Left lung (tissue), 10 donors: ENCODE measurements around the gene UBQLN4. TPM values are rescaled to one million over a fixed set of nuclear protein-coding genes. Genes with fewer than 3 reads are reported as not detected.
A peak's percentile ranks its signal among the peaks of the same experiment; 100 is the strongest.

Experiments used
- ATAC-seq: fragments of 200-7000 bp; cut with Tn5 transposase; one replicate; pipeline ENCODE4 v1.9.1; 2020; ENCODE audit warnings: moderate library complexity
- DNase-seq, 4 donors: peaks; one replicate each; pipeline ENCODE4 v3.0.0-alpha.2; 2013 to 2020
- H3K27ac ChIP-seq, 2 donors: fragments of 200-600 bp; sonication (generic) in 1 of 2; one replicate each; pipeline versions ENCODE4 v1.5.0 to v1.8.0; 2020 to 2021
- H3K27me3 ChIP-seq, 2 donors: fragments of 200-600 bp; sonication (generic) in 1 of 2; one replicate each; pipeline versions ENCODE4 v1.5.0 to v1.8.0; 2020 to 2021
- H3K36me3 ChIP-seq, 2 donors: fragments of 200-600 bp; sonication (generic) in 1 of 2; one replicate each; pipeline versions ENCODE4 v1.5.0 to v1.8.0; 2020 to 2021
- H3K4me1 ChIP-seq, 2 donors: fragments of 200-600 bp; one replicate each; pipeline ENCODE4 v1.8.0; 2021
- H3K4me3 ChIP-seq, 2 donors: fragments of 200-600 bp; sonication (generic) in 1 of 2; one replicate each; pipeline versions ENCODE4 v1.5.0 to v1.8.0; 2020 to 2021; ENCODE audit warnings: mild to moderate bottlenecking in 1 of 2
- H3K9me3 ChIP-seq, 2 donors: fragments of 200-600 bp; sonication (generic) in 1 of 2; one replicate each; pipeline versions ENCODE4 v1.5.0 to v1.8.0; 2020 to 2021
- CTCF ChIP-seq, 2 donors: fragments of 200-600 bp; sonication (generic) in 1 of 2; IDR thresholded peaks; one replicate each; pipeline versions ENCODE4 v1.5.0 to v1.8.0; 2021; ENCODE audit warnings: antibody characterized with exemption in 2 of 2
- intact Hi-C, 2 donors: fragments of 100-400 bp; cut with DNase I; formaldehyde crosslinking; loops; one replicate each; pipeline versions ENCODE4 v1.11.2 to v1.14.2; 2022
- polyA plus RNA-seq, 6 donors: library from polyadenylated mRNA; unstranded; fragments of 120-200 nt; gene quantifications; one replicate each; pipeline ENCODE4 v1.2.1, GENCODE V29; 2013; ENCODE audit not compliant: insufficient read length in 6 of 6
- total RNA-seq, 2 donors: library from RNA; stranded (reverse); fragmentation: NEBNext Ultra II Directional; extraction: Animal tissue kit (Norgen Biotek cat#: 25700); gene quantifications; one replicate each; pipeline ENCODE4 v1.2.1, GENCODE V29; 2021
- donor health status: DM: no; HTN: yes; CAD: no.
- donor health status: DM: no; HTN: no; CAD: no.

UBQLN4 gene
- total and polyA plus RNA-seq, 8 donors, result 28.7 to 71.8 (median 62.0) TPM

- intact Hi-C loops, result no loop called here
- DNase-seq (no peak), ATAC-seq (no peak)
- no peaks in the 10 kb centered on the region for H3K36me3 ChIP-seq
- H3K4me3 ChIP-seq, result no peak overlapping the region
- H3K27ac ChIP-seq, result no peak overlapping the region
- no peak for TF ChIP-seq CTCF (IDR thresholded peaks at IDR 0.05)
- peaks cover 5 to 40% of the 10 kb centered on the region in 2 donors for H3K4me1 ChIP-seq
- no peaks in the 10 kb centered on the region for H3K9me3 ChIP-seq
- H3K27me3 ChIP-seq, result peaks cover 0 to 65% of the 10 kb centered on the region in 2 donors
These were observed 26.8 kb upstream of the UBQLN4 start for GRCh38 chr1:156080241-156080862.

GRCh38 chr1:156079762-156080161 is 26.2 kb upstream of the UBQLN4 start:
- intact Hi-C loops, result no loop called here
- Histone ChIP-seq H3K9me3 (no peaks in the 10 kb centered on the region), H3K4me3 (no peak overlapping the region), H3K4me1 (peaks cover 5 to 46% of the 10 kb centered on the region in 2 donors), H3K36me3 (no peaks in the 10 kb centered on the region), H3K27me3 (peaks cover 0 to 60% of the 10 kb centered on the region in 2 donors), H3K27ac (no peak overlapping the region)
- no peak for TF ChIP-seq CTCF (IDR thresholded peaks at IDR 0.05)
- DNase-seq (no peak), ATAC-seq (no peak)

DNA sequence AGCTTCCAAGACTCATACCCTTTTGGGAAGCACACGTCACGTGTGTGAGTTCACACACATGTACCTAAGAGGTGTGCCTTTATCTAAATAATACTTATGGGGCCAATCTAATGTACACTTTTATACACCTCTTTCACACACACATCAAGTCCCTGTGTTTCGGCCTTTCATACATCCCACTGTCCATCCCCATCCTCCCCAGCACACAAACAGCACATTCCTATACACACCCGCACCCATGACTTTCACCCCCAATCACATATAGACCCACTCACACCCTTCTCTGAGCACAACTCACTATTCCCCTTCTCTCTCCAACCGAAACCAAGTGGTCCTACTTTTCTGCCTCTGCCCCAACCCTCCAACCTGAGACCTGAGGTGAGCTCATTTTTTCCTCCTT is 25.1 kb upstream of the UBQLN4 start:
- Histone ChIP-seq H3K4me1 (peaks cover 5 to 45% of the 10 kb centered on the region in 2 donors), H3K27me3 (peaks cover 0 to 49% of the 10 kb centered on the region in 2 donors), H3K9me3 (no peaks in the 10 kb centered on the region), H3K36me3 (no peaks in the 10 kb centered on the region), H3K27ac (no peak overlapping the region), H3K4me3 (no peak overlapping the region)
- ATAC-seq (no peak), DNase-seq (no peak)
- intact Hi-C loops, result no loop called here
- TF ChIP-seq CTCF (IDR thresholded peaks at IDR 0.05), result no peak

DNA sequence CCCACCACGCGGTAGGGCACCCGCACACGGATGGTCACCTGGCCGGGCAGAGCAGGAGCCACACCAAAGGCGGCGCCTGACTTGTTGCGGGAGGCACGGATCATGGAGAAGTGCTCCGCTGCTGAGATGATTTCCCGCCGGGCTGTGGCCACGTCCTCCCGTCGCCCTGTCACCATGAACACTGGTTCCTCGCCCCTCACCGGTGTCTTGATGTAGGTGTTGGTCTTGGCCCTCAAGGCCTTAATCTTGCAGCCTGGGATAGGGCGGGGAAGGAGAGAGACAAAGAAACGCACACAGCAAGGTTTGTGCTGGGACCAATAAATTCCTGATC is 23.8 kb upstream of the UBQLN4 start:
- no peak for ATAC-seq
- Histone ChIP-seq H3K27me3 (peaks cover 0 to 36% of the 10 kb centered on the region in 2 donors), H3K9me3 (no peaks in the 10 kb centered on the region), H3K4me3 (no peak overlapping the region), H3K4me1 (peaks cover 0 to 34% of the 10 kb centered on the region in 2 donors), H3K27ac (peak overlapping the region in 1 of 2 donors; percentile 38), H3K36me3 (no peaks in the 10 kb centered on the region)
- TF ChIP-seq CTCF (IDR thresholded peaks at IDR 0.05), result no peak
- intact Hi-C loops, result no loop called here
- DNase-seq, result no peak

DNA sequence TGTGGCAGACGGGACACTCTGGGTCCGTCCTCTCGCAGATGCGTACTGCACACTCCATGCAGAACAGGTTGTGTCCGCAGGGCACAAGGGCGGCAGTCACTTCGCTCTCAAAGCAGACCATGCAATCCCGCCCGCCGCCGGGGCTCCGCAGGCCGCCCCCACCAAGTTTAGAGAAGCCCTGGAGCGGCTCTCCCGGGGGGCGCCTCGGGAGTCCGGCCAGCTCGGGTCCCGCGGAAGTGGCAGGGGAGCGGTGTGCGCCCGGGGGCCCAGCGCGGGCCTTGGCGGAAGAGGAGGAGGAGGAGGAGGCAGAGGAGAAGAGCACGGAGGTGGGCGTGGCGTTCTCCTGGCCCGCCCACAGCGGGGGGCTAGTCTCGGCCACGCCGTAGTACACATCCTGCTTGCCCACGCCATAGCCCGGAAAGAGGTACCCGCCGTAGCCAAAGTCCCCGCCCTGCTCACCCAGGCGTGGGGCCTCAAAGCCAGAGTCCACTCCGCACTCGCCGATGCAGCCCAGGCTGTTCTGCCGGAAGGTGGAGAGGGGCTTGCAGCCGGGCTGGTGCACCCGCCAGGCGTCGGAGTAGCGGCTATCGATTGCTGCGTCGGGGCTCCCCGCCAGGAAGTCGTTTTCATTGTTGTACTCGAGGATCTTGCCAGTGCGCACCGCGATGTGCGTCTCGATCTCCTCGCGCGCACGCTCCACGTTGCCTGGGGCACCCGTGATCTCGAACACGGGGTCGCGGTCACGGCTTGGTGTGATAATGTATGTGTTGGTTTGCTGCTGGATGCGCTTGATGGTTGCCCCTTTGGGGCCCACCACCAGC is 23.2 kb upstream of the UBQLN4 start:
- Histone ChIP-seq H3K4me3 (peak overlapping the region; percentile 17 to 43), H3K27me3 (peaks cover 0 to 30% of the 10 kb centered on the region in 2 donors), H3K9me3 (no peaks in the 10 kb centered on the region), H3K36me3 (no peaks in the 10 kb centered on the region), H3K4me1 (peaks cover 0 to 28% of the 10 kb centered on the region in 2 donors), H3K27ac (peak overlapping the region in 1 of 2 donors; percentile 38)
- peak; percentile 52 for ATAC-seq
- DNase-seq, result peak in 1 of 4 donors; percentile 57
- no peak for TF ChIP-seq CTCF (IDR thresholded peaks at IDR 0.05)
- intact Hi-C loops, result no loop called here
